ENCODE measurements around the gene PXYLP1. TPM values are rescaled to one million over a fixed set of nuclear protein-coding genes. Genes with fewer than 3 reads are reported as not detected.

The PXYLP1 gene
- total and polyA plus RNA-seq, 2 of the 8 experiments (the other 6 are each of a cell fraction or from before 2014, with no cell fraction given): 19.4 to 20.6 TPM

GRCh38 chr3:141272906-141273662, 41.5 kb downstream of the PXYLP1 start (continued):
- TF ChIP-seq FOSL1 (IDR thresholded peaks at IDR 0.05; ENCODE audit: insufficient read depth, low read depth, low read length): no peak
- TF ChIP-seq SP4 (IDR thresholded peaks at IDR 0.05; ENCODE audit: low read length): no peak
- no peak for TF ChIP-seq JUN (IDR thresholded peaks at IDR 0.05; ENCODE audit: low read depth, low read length)
- no peak for TF ChIP-seq ATF3 (IDR thresholded peaks at IDR 0.05; ENCODE audit: insufficient read depth, low read depth, low read length)
- no peak for TF ChIP-seq BACH1 (IDR thresholded peaks at IDR 0.05; ENCODE audit: low read length)
- no peak for TF ChIP-seq SRF (IDR thresholded peaks at IDR 0.05; ENCODE audit: low read depth, low read length)
- no peak for TF ChIP-seq GTF2F1 (IDR thresholded peaks at IDR 0.05; ENCODE audit: borderline replicate concordance, low read depth, low read length)
